Measurements from ENCODE around the gene OSBPL8.

OSBPL8 gene

GRCh38 chr12:76555231-76555767 lies 4.3 kb downstream of the OSBPL8 start:
- DNase-seq (ENCODE audit: low spot score) = no peak

- DNase-seq (ENCODE audit: low spot score) = no peak
Measured at GRCh38 chr12:76554405-76555230, 5.0 kb downstream of the OSBPL8 start.

- DNase-seq (ENCODE audit: low spot score) = peak; percentile 2
Measured at GRCh38 chr12:76552343-76552938, 7.1 kb downstream of the OSBPL8 start.

GRCh38 chr12:76551482-76551888 lies 8.1 kb downstream of the OSBPL8 start:
- DNase-seq (ENCODE audit: low spot score) = no peak

- no peak for DNase-seq (ENCODE audit: low spot score)
Measured at GRCh38 chr12:76549131-76549530, 10.4 kb downstream of the OSBPL8 start.

- no peak for DNase-seq (ENCODE audit: low spot score)
Measured at GRCh38 chr12:76548222-76548837, 11.2 kb downstream of the OSBPL8 start.

- no peak for DNase-seq (ENCODE audit: low spot score)
Measured at GRCh38 chr12:76547526-76547925, 12.0 kb downstream of the OSBPL8 start.

GRCh38 chr12:76546889-76547288 lies 12.7 kb downstream of the OSBPL8 start:
- DNase-seq (ENCODE audit: low spot score) = no peak

- no peak for DNase-seq (ENCODE audit: low spot score)
Measured at GRCh38 chr12:76545486-76545885, 14.1 kb downstream of the OSBPL8 start.

GRCh38 chr12:76544601-76545261 lies 14.8 kb downstream of the OSBPL8 start:
- no peak for DNase-seq (ENCODE audit: low spot score)

GRCh38 chr12:76543813-76544347 lies 15.7 kb downstream of the OSBPL8 start:
- DNase-seq (ENCODE audit: low spot score) = no peak

- no peak for DNase-seq (ENCODE audit: low spot score)
Measured at GRCh38 chr12:76542908-76543307, 16.7 kb downstream of the OSBPL8 start.

- no peak for DNase-seq (ENCODE audit: low spot score)
Measured at GRCh38 chr12:76539727-76540126, 19.8 kb downstream of the OSBPL8 start.

- no peak for DNase-seq (ENCODE audit: low spot score)
Measured at GRCh38 chr12:76537923-76538322, 21.6 kb downstream of the OSBPL8 start.

- DNase-seq (ENCODE audit: low spot score) = no peak
Measured at GRCh38 chr12:76536546-76536945, 23.0 kb downstream of the OSBPL8 start.

- DNase-seq (ENCODE audit: low spot score) = no peak
Measured at GRCh38 chr12:76535170-76535569, 24.4 kb downstream of the OSBPL8 start.

- DNase-seq (ENCODE audit: low spot score) = no peak
Measured at GRCh38 chr12:76533331-76533730, 26.2 kb downstream of the OSBPL8 start.

- DNase-seq (ENCODE audit: low spot score) = no peak
Measured at GRCh38 chr12:76532520-76532919, 27.1 kb downstream of the OSBPL8 start.

GRCh38 chr12:76531056-76531455 lies 28.5 kb downstream of the OSBPL8 start:
- DNase-seq (ENCODE audit: low spot score) = no peak

- no peak for DNase-seq (ENCODE audit: low spot score)
Measured at GRCh38 chr12:76530516-76530915, 29.1 kb downstream of the OSBPL8 start.

- DNase-seq (ENCODE audit: low spot score) = no peak
Measured at GRCh38 chr12:76529226-76529918, 30.2 kb downstream of the OSBPL8 start.

- no peak for DNase-seq (ENCODE audit: low spot score)
Measured at GRCh38 chr12:76523408-76523807, 36.2 kb downstream of the OSBPL8 start.

Data from SW480 (cell line).